Keratinocyte (primary cell): ENCODE data around the gene PNKP. TPM values are rescaled to one million over a fixed set of nuclear protein-coding genes. Genes with fewer than 3 reads are reported as not detected.

ENCODE experiments used
- DNase-seq: peaks from one replicate; pipeline ENCODE4 v3.0.0-alpha.2; 2011; ENCODE audit warnings: low read depth, missing footprints, low spot score
- FAIRE-seq: peaks from 2 replicates; lab custom pipeline; 2011; peaks lifted over from hg19 to GRCh38; lab: Jason Lieb, UNC
- H2AFZ ChIP-seq: 2 replicates; pipeline ENCODE4 v1.6.0; 2012; ENCODE audit warnings: low read length, control low read depth, inconsistent platforms; ENCODE audit not compliant: control insufficient read depth
- H3K27ac ChIP-seq: 2 replicates; pipeline ENCODE4 v1.5.1; 2011; ENCODE audit warnings: low read length; ENCODE audit not compliant: control insufficient read depth, insufficient read depth
- H3K27me3 ChIP-seq: 3 replicates; pipeline ENCODE4 v1.6.0; 2011; ENCODE audit warnings: low read length; ENCODE audit not compliant: control insufficient read depth, insufficient read depth; ENCODE audit errors: extremely low read depth
- H3K36me3 ChIP-seq, 2 experiments: 2 replicates in 1 of 2; 3 replicates in 1 of 2; pipeline ENCODE4 v1.5.1; 2011; ENCODE audit warnings: low read length in 2 of 2, mild to moderate bottlenecking in 1 of 2; ENCODE audit not compliant: control insufficient read depth in 2 of 2, insufficient read depth in 2 of 2; ENCODE audit errors: extremely low read depth in 1 of 2
- H3K4me1 ChIP-seq: 3 replicates; pipeline ENCODE4 v1.5.1; 2011; ENCODE audit warnings: low read length; ENCODE audit not compliant: control insufficient read depth, insufficient read depth; ENCODE audit errors: extremely low read depth
- H3K4me2 ChIP-seq: 3 replicates; pipeline ENCODE4 v1.6.0; 2011; ENCODE audit warnings: low read depth, low read length; ENCODE audit not compliant: control insufficient read depth, insufficient read depth; ENCODE audit errors: extremely low read depth
- H3K4me3 ChIP-seq, 3 experiments: fragments of 200-600 bp in 1 of 3; sonication (generic) in 1 of 3; 2 replicates in 2 of 3; 3 replicates in 1 of 3; pipeline ENCODE4 v1.5.1; 2011 to 2016; ENCODE audit warnings: low read length in 3 of 3, mild to moderate bottlenecking in 3 of 3, control low read depth in 2 of 3, inconsistent platforms in 1 of 3, low read depth in 1 of 3, mixed read lengths in 1 of 3, mixed run types in 1 of 3, moderate library complexity in 1 of 3; ENCODE audit not compliant: control insufficient read depth in 2 of 3, insufficient read depth in 2 of 3; ENCODE audit errors: extremely low read depth in 1 of 3
- H3K79me2 ChIP-seq: 2 replicates; pipeline ENCODE4 v1.6.0; 2012; ENCODE audit warnings: low read length; ENCODE audit not compliant: control insufficient read depth, insufficient read depth
- H3K9ac ChIP-seq: 3 replicates; pipeline ENCODE4 v1.6.0; 2011; ENCODE audit warnings: low read length; ENCODE audit not compliant: control insufficient read depth, insufficient read depth; ENCODE audit errors: extremely low read depth
- H3K9me1 ChIP-seq: 3 replicates; pipeline ENCODE4 v1.6.0; 2011; ENCODE audit warnings: low read length; ENCODE audit not compliant: control insufficient read depth, insufficient read depth; ENCODE audit errors: extremely low read depth
- H3K9me3 ChIP-seq: 2 replicates; pipeline ENCODE4 v1.5.1; 2012; ENCODE audit warnings: low read depth, low read length; ENCODE audit not compliant: control insufficient read depth
- H4K20me1 ChIP-seq: 3 replicates; pipeline ENCODE4 v1.6.0; 2011; ENCODE audit warnings: low read length; ENCODE audit not compliant: control insufficient read depth, insufficient read depth; ENCODE audit errors: extremely low read depth
- CTCF ChIP-seq, 3 experiments: IDR thresholded peaks in 1 of 3; conservative IDR thresholded peaks in 1 of 3; optimal IDR thresholded peaks in 1 of 3; 2 replicates in 2 of 3; 3 replicates in 1 of 3; pipeline versions ENCODE3 to v1.5.1; 2011; ENCODE audit warnings: low read length in 3 of 3, mild to moderate bottlenecking in 3 of 3, moderate library complexity in 2 of 3, control low read depth in 1 of 3, inconsistent platforms in 1 of 3; ENCODE audit not compliant: insufficient read depth in 2 of 3; ENCODE audit errors: extremely low read depth in 1 of 3
- EZH2 ChIP-seq: IDR thresholded peaks from one replicate; pipeline ENCODE4 v1.6.1; 2012; ENCODE audit warnings: inconsistent platforms, mild to moderate bottlenecking, low read length, moderate library complexity
- dilution Hi-C: fragments of 300-500 bp; cut with MboI; formaldehyde crosslinking; loops from one replicate; pipeline ENCODE4 v1.7.0; 2020; ENCODE audit warnings: low sequenced_read_pairs; ENCODE audit not compliant: extremely low pct_ligation_motif_present
- polyA plus RNA-seq, 5 experiments: library from polyadenylated mRNA; depleted of rRNA in 3 of 5; stranded (reverse) in 3 of 5; stranded (forward) in 1 of 5; unstranded in 1 of 5; fragments of >200 nt; gene quantifications; 1 replicate in 1 of 5; 2 replicates in 3 of 5; 3 replicates in 1 of 5; pipeline versions ENCODE4 v1.2.1 to v1.2.3, GENCODE V29; 2011 to 2012; ENCODE audit warnings: missing spikeins in 2 of 5, low read depth in 1 of 5, low replicate concordance in 1 of 5

PNKP gene
- polyA plus RNA-seq, 1 donor (not counting 4 experiments of a cell fraction or from before 2014, with no cell fraction given) = 19.3 TPM

GRCh38 chr19:49875857-49876421 is 8.6 kb upstream of the PNKP start:
- dilution Hi-C loops = no loop called here
- Histone ChIP-seq H3K27me3 (no peaks in the 10 kb centered on the region), H3K9me1 (no peaks in the 10 kb centered on the region), H2AFZ (peak overlapping the region; percentile 76), H3K9ac (peak overlapping the region; percentile 99), H3K36me3 (peaks cover 23 to 28% of the 10 kb centered on the region in 2 experiments), H3K9me3 (no peaks in the 10 kb centered on the region), H3K27ac (peak overlapping the region; percentile 100), H4K20me1 (no peaks in the 10 kb centered on the region), H3K4me3 (peak overlapping the region; percentile 78 to 95 (median 92)), H3K4me1 (peaks cover 23% of the 10 kb centered on the region), H3K79me2 (peaks cover 36% of the 10 kb centered on the region), H3K4me2 (peak overlapping the region; percentile 90)
- TF ChIP-seq CTCF (optimal IDR thresholded peaks at IDR 0.05 in 1 of 3, IDR thresholded peaks at IDR 0.05 in 1 of 3, conservative IDR thresholded peaks at IDR 0.05 in 1 of 3; ENCODE audit: extremely low read depth in 1 of 3, insufficient read depth in 2 of 3, low read length in 3 of 3) (no peak), EZH2 (no peak)
- no peak for FAIRE-seq
- no peak for DNase-seq

GRCh38 chr19:49875177-49875576 is 7.8 kb upstream of the PNKP start:
- dilution Hi-C loops = no loop called here
- DNase-seq (no peak), FAIRE-seq (no peak)
- H3K79me2 ChIP-seq = peaks cover 36% of the 10 kb centered on the region
- peak overlapping the region; percentile 90 for H3K4me2 ChIP-seq
- H4K20me1 ChIP-seq = no peaks in the 10 kb centered on the region
- H2AFZ ChIP-seq = no peak overlapping the region
- H3K27me3 ChIP-seq = no peaks in the 10 kb centered on the region
- H3K9me1 ChIP-seq = no peaks in the 10 kb centered on the region
- H3K27ac ChIP-seq = peak overlapping the region; percentile 100
- no peaks in the 10 kb centered on the region for H3K9me3 ChIP-seq
- H3K9ac ChIP-seq = peak overlapping the region; percentile 99
- H3K36me3 ChIP-seq = peaks cover 18 to 24% of the 10 kb centered on the region in 2 experiments
- TF ChIP-seq CTCF (optimal IDR thresholded peaks at IDR 0.05 in 1 of 3, IDR thresholded peaks at IDR 0.05 in 1 of 3, conservative IDR thresholded peaks at IDR 0.05 in 1 of 3; ENCODE audit: extremely low read depth in 1 of 3, insufficient read depth in 2 of 3, low read length in 3 of 3) (no peak), EZH2 (no peak)
- peak overlapping the region; percentile 78 to 95 (median 92) for H3K4me3 ChIP-seq
- peaks cover 27% of the 10 kb centered on the region for H3K4me1 ChIP-seq
